OCI-LY7 (cell line): ENCODE data around the gene ANKS6.

Source experiments
- CTCF ChIP-seq: fragments of 200-600 bp; sonication (generic); conservative IDR thresholded peaks from 2 replicates; pipeline ENCODE4 v1.5.1; 2014; ENCODE audit warnings: mild to moderate bottlenecking, antibody characterized with exemption, low read length, moderate library complexity, mixed read lengths
- EZH2phosphoT487 ChIP-seq: fragments of 200-600 bp; sonication (generic); IDR thresholded peaks from 2 replicates; pipeline ENCODE4 v1.6.1; 2018; ENCODE audit warnings: low read depth, borderline replicate concordance, mild to moderate bottlenecking, mixed run types, antibody characterized with exemption, low read length, moderate library complexity, mixed read lengths

- TF ChIP-seq CTCF (no peak), EZH2phosphoT487 (no peak)
Measured at GRCh38 chr9:98702340-98702739, 94.0 kb downstream of the ANKS6 start.
